GM10847 (cell line): ENCODE measurements around the gene ITPRIP.

Experiments
- POLR2A ChIP-seq: IDR thresholded peaks from 2 replicates; pipeline ENCODE4 v1.6.1; 2011; ENCODE audit not compliant: insufficient read length; ENCODE audit errors: extremely low read depth

ITPRIP gene

GRCh38 chr10:104349623-104350126 is 11.4 kb upstream of the ITPRIP start:
- TF ChIP-seq POLR2A: no peak

GRCh38 chr10:104348601-104349000 is 10.3 kb upstream of the ITPRIP start:
- no peak for TF ChIP-seq POLR2A

- no peak for TF ChIP-seq POLR2A
These were observed 9.2 kb upstream of the ITPRIP start for GRCh38 chr10:104347295-104348045.

- no peak for TF ChIP-seq POLR2A
These were observed 7.7 kb upstream of the ITPRIP start for GRCh38 chr10:104345941-104346340.

- no peak for TF ChIP-seq POLR2A
These were observed 7.2 kb upstream of the ITPRIP start for GRCh38 chr10:104345515-104345914.

GRCh38 chr10:104344219-104344618 is 6.0 kb upstream of the ITPRIP start:
- TF ChIP-seq POLR2A: no peak

- no peak for TF ChIP-seq POLR2A
These were observed 4.7 kb upstream of the ITPRIP start for GRCh38 chr10:104342941-104343411.

- TF ChIP-seq POLR2A: no peak
These were observed 2.4 kb upstream of the ITPRIP start for GRCh38 chr10:104340641-104341040.

- no peak for TF ChIP-seq POLR2A
These were observed 1.9 kb upstream of the ITPRIP start for GRCh38 chr10:104340111-104340526.

- no peak for TF ChIP-seq POLR2A
These were observed 1.3 kb upstream of the ITPRIP start for GRCh38 chr10:104339469-104340110.

- no peak for TF ChIP-seq POLR2A
These were observed 712 bp downstream of the ITPRIP start for GRCh38 chr10:104337521-104337984.

GRCh38 chr10:104336821-104337467 is 1.3 kb downstream of the ITPRIP start:
- TF ChIP-seq POLR2A: no peak

- TF ChIP-seq POLR2A: no peak
These were observed 3.2 kb downstream of the ITPRIP start for GRCh38 chr10:104334965-104335650.

GRCh38 chr10:104334561-104334960 is 3.7 kb downstream of the ITPRIP start:
- TF ChIP-seq POLR2A: no peak

GRCh38 chr10:104333728-104334373 is 4.4 kb downstream of the ITPRIP start:
- no peak for TF ChIP-seq POLR2A
